GM18526 (cell line): Measurements from ENCODE around the gene ANXA9.
A peak's percentile ranks its signal among the peaks of the same experiment; 100 is the strongest.

Experiments
- POLR2A ChIP-seq: IDR thresholded peaks from 3 replicates; pipeline ENCODE4 v1.6.1; 2011; ENCODE audit not compliant: insufficient read length; ENCODE audit errors: extremely low read depth

ANXA9 gene

DNA sequence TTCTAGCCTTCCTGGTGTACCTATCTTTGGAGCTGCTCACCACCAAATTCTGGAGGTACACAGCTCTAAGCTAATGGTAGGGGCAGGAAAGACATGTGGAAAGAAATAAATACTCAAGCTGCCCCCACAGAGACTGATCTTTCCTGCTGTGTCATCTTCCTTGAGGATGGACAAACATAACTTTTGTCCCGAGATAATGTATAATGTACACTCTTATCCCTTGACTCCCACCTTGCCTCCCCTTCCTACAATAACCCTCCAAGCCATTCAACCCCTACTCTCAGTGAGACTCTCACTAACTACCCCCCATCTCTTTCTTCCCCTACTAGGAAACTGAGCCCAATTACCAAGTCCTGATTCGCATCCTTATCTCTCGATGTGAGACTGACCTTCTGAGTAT, 12.2 kb downstream of the ANXA9 start:
- no peak for TF ChIP-seq POLR2A

DNA sequence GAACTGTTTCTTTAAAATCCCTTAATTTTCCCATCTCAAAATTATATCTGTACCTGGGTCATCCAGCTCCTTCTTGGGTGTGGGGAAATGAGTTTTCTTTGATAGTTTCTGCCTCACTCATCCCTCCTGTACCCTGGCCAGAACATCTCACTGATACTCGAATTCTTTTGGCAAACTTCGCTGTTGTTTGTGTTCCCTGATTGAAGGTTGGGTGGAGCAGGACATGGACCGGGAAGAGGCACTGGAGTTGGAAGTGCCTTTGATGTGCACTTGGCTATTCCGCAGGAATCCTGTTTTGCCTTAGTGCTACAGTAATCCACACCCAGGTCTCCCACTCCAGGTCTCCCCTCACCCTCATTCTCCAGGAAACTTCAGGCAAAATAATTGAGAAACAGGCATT, 13.4 kb downstream of the ANXA9 start:
- no peak for TF ChIP-seq POLR2A

DNA sequence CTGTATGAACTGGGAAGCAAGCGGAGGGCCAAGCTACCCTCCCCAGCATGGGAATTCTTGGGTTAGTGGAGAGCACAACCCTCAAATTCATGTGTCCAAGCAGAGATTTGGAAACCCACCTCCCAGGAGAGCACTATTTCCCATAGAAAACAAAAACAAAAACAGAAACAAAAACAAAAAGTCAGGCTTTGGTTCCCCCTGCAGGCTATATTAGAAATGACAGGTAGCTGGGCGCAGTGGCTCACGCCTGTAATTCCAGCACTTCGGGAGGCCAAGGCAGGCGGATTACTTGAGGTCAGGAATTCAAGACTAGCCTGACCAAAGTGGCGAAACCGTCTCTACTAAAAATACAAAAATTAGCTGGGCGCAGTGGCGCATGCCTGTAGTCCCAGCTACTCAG, 13.8 kb downstream of the ANXA9 start:
- no peak for TF ChIP-seq POLR2A

DNA sequence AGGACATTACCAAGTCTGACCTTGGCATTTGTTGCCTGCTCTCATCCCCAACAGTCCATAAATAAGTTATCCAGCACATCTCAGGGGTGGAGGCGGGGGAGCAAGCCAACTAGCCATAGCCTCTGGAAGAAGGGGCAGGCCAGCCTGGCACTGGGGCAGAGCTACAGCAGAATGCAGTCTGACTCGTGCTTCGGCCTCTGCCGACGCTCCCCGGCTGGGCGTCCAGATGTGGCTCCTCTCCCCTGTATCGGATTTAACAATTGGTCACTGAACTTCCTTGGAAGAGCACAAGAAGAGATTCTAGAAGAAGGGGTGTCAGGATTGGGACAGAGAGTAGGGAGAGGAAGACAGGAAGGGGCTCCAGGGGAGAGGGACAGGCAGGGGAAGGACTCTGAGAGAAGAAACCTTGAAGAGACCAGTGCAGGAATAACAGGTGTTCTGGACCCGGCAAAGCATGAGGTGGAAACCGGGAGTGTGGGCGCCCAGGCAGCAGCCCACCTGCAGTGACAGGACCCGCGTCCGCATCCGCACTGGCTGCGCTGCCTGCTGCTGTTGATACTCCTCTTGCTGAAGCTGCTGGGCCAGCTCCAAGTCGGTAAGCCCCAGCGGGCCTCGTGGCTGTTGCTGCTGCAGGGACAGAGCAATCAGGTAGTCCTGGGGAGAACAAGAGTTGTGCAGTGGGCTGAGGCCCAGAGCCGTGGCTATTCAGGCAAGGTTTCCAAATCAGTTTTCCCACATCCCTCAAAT, 15.2 kb downstream of the ANXA9 start:
- no peak for TF ChIP-seq POLR2A

DNA sequence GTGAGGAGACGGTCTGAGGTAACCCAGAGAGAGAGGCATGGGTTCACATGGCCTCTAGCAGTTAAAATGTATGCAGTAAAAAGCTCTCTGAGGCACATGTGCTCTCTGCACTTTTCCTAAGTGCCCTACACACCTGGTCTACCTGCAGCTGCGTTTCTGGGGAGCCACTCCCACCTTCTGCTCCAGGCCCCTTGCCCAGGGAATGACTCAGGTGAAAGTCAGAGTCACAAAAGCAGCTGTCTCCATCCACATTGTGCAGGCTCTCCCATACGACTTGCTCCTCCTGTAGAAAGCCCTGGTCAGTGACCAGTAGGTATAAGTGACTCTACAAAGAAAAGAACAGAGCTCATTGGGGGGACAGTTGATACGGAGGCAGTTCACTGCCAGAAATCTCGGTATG, 15.9 kb downstream of the ANXA9 start:
- TF ChIP-seq POLR2A, result no peak

DNA sequence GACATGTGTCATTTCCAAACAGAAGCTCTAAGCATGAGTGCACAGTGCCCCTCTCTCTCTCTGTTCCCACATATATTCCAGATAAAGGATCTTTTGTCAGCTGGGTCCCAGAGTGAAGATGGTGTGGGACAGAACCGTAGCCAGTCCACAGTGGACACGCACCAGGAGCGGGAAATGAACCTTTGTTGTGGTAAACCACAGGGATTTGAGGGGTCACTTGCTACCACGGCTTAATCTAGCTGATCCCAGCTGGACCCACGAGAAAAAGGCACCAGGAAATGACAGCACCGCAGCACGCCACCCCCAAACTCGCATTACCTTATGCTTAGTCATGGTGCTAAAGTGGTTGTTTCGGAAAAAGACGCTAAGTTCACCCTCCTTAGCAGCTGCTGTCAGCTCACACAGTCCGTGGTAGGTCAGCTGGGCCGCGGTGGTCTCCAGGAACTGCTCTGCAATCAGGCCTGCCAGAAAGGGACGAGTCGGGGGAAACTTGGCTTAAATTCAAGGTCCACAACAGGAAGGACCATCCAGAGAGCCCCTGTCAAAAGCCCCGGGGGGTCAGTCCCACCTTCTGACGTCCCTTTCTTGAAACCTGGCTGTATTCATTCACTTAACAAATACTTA, 17.1 kb downstream of the ANXA9 start:
- no peak for TF ChIP-seq POLR2A

DNA sequence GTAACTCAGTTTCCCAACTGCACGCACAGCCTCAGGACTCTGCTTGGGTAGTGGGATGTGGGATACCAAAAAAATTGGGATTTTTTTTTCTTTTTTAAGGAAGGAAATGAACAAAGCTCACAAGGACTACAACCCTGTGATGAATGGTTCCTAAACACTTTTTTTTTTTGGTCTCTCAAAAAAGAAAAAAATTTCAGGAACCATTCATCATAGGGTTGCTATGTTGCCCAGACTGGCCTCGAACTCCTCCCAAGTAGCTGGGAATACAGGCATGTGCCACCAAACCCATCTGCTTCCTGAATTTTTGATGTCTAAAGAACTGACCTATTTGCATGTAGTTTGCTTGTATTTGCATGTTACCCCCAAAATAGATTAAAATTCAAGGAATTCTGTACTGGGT, 17.8 kb downstream of the ANXA9 start:
- TF ChIP-seq POLR2A, result no peak

DNA sequence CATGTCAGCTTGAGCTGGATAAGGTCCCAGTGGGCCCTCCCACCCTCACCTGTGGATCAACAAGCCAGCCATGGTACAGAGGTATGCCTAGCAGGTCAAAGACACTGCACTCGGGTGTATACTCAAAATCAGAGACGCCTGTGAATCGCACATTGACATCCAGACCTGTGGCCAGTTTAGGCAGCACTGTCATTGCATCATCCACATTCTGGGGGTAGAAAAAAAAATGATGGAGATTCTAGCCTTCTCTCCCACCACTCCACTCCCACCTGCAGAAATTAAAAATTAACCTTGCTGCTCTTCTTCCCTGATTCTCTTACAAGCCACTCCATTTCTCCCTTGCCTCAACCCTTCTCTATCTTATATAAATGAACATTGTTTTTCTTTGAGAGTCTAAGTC, 18.3 kb downstream of the ANXA9 start:
- no peak for TF ChIP-seq POLR2A

DNA sequence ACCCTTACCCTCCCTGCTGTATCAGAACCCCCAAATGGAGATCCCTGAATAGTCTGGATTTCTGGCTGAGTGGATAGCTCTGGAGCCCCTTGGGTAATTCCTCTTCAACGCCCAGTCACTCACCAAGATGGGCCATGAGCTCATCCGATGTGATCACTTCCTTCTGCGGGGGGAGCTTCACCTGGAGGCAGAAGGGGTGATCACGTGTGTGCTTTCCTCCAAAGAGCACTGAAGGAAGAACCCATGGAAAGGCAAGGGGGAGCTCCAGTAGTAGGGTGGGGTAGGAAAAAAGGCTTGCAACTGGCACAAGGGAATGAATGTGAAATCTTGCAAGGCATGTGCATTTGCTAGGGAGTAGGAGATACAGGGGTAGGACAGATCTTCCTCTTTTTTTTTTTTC, 19.5 kb downstream of the ANXA9 start:
- TF ChIP-seq POLR2A, result no peak

DNA sequence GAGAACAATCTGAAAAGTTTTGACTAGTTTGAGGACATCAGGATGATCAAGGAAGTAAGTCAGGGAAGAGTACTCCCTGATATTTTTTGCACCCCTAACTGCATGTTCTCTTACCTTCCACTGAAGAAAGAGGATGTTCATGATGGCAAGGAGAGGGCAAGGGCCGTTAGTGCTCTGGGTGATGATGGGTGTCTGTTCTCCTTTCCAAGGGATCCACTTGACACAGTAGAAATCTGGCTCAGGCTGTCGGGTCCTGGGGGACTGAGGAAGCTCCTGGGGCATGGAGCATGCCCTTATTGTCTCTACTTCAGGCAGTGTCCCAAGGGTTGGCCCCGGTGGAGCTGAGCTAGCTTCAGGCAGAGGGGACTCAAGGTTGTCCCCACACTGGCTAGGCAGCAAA, 20.0 kb downstream of the ANXA9 start:
- TF ChIP-seq POLR2A, result no peak

DNA sequence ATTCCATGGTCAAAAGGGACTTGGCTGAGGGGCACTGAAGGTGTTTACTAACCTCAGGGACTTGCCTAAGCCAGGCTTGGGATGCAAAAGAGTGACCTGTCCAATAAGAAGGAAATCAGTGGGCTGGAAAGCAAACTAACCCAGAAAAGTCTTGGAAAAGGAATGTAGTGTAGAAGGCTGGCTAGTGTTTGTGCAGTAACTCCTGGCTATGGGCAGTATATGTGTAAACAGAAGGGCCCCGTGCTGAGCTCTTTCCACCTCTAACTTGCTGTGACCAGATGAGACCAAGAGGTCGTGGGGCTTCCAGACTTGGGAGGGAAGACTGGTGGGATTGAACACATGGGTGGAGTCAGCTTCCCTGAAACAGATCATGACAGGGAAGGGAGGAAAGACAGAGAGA, 20.5 kb downstream of the ANXA9 start:
- no peak for TF ChIP-seq POLR2A

DNA sequence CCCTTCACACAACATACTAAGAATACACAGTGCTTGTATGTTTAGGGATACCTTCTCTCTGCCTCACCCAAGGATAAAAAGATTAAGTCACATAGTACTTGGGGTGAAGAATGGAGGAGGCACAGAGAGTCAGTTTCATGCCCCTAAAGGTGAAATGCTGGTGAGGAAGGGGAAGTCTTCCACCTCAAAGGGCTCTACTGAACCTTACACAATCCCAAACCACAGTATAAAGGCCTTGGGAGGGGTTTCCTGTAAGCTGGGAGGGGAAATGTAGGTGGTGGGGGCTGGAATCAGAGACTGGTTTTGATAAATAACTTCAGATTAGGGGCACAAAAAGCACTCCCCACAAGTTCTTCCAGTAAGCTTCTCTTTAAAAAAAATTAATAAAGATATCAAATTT, 21.1 kb downstream of the ANXA9 start:
- no peak for TF ChIP-seq POLR2A

DNA sequence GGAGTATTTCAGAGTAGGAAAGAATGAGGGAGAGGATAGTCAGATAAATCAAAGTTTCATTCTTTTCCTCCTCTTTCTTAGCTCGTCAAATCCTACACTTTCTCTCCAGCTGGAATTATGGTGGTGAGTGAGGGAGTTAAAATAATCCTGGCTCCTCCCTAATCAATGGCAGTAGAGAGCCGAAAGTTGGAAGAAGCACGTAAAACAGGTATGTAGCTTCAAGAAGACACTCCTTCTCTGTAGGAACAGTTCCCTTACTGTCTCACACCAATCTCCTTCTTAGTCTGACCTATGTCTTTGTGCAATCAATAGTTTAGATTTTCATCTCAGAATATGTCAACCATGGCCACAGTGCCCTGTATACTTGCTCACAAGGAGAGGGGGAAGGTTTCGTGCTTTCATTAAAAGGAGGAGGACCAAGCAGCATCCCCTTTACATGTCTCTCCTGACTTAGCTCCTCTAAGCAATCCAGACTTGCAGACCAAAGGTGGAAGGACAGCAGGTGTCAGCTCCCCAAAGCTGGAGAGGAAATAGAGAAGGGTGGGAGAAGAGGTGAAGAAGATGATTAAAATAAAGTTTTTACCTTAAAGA, 23.7 kb downstream of the ANXA9 start:
- TF ChIP-seq POLR2A, result no peak

DNA sequence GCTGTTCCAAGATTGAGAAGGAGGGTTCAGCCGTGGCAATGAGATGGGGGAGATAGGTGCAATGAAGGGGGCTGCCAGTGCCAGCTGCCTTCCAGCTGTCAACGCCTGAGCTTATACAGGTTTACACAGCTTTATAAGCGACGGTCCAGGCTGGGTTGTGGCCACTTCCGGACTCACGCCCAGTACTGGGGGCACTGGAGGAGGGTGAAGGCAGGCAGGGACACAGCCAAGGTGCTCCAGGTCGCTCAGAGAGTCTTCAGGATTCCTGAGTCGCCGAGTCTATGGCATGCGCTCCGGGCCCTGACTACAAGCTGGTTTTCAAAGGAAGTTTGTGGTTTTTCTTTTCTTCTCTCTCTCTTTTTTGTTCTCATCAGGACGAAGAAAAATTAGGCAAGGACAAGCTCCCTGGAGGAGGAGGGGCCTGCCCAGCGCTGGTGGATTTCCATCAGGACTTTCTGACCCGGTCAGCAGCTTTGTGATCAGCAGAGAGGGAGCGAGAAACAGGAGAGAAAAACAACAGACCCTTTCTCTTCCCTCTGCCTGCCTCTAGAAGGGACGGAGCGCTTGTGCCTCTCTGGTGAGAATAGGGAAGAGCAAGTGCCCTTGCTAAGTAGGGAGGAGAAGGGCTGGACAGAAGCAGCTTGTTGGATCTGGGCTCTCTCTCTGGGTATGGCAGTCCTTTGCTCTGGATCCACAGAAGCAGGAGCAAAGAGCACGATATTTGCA, 24.4 kb downstream of the ANXA9 start, which contains the start of gene MINDY1:
MINDY1 (minus strand) TSS at position 576 of the 726 bp plus-strand sequence. CDS start 4,285 bp downstream, outside the sequence.
- TF ChIP-seq POLR2A, result no peak

DNA sequence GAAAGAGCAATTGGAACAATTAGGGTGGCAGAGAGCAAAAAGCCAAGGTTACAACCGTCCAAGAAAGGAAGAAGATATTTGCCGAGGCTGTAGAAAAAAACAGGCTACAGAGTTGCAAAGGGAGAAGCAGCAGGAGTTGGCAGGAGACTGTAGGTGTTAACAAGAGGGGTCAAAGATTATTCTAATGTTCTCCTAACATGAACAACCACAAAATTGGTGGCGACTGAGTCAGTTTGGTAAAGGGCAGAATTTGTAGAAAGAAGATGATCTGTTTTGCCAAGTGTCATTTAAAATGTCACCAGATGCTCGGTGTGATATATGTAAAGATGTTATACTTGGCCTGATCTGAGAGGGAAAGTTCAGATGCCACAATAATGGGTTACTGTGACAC, 25.8 kb downstream of the ANXA9 start:
- TF ChIP-seq POLR2A, result no peak

DNA sequence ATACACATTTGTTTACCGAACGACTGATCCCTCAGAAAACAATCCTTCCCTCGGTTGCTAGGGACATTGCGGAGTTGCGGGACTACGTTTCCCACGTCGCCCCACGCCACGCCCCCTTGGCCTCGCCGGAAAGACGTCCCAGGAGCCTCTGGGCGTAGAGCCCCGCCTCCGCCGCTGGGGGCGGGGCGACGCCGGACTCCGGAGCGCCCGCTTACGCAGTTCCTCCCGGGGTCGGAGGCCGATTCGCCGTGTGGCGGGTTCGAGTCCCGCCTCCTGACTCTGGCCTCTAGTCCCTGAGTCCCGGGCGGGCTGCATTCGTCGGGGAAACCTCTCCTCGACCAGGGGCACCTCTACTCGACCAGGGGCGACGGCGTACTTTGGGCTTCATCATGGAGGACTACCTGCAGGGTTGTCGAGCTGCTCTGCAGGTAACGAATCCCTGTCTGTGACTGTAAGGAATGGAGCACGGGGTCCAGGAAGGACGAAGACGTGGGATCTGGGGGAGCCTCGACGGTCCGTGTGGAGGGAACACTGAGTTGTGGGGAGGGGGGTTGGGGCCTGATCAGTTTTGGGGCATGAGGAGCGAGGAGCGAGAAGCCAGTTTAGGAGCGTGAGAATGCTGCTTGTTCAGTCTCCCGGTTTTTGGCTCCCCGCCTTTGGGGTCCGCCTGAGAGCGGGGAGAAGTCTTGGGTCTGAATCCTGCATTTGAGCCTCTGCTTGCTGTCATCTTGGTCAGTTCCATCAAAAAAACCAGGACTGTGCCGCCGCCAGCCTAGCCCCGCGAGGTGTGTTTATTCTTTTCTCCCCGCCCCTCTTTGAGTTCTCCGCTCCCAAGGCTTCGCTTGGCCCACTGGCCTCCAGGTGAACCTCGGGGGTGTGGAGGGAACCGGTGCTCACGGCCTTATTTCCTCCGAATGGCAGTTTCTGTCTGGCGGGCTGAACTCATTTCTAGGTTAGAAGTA, 26.4 kb downstream of the ANXA9 start, which contains the start of gene PRUNE1:
PRUNE1 (plus strand) TSS at position 206 of the 962 bp plus-strand sequence; CDS start at position 390, 184 bp downstream.
- TF ChIP-seq POLR2A, result peak; percentile 35
